SU-DHL-6 (cell line): ENCODE measurements around the gene PRKD2.
A peak's percentile ranks its signal among the peaks of the same experiment; 100 is the strongest.

Experiments used
- H2AFZ ChIP-seq: fragments of 200-600 bp; sonication (generic); 2 replicates; pipeline ENCODE4 v1.6.1; 2014; ENCODE audit warnings: low read depth, mild to moderate bottlenecking, moderate library complexity, mixed read lengths, antibody characterized with exemption, low read length; ENCODE audit not compliant: severe bottlenecking
- H3F3A ChIP-seq: fragments of 200-600 bp; shearing (Covaris generic); 2 replicates; pipeline ENCODE4 v1.6.0; 2016; ENCODE audit warnings: antibody characterized with exemption, mild to moderate bottlenecking; ENCODE audit not compliant: insufficient read depth
- H3K27ac ChIP-seq: fragments of 200-600 bp; sonication (generic); 2 replicates; pipeline ENCODE4 v1.5.1; 2016; ENCODE audit warnings: low read depth, mild to moderate bottlenecking, low read length, moderate library complexity, mixed read lengths
- H3K27me3 ChIP-seq: fragments of 200-600 bp; sonication (generic), shearing (Covaris generic); 2 replicates; pipeline ENCODE4 v1.6.0; 2014; ENCODE audit warnings: mild to moderate bottlenecking, low read length
- H3K36me3 ChIP-seq: fragments of 200-600 bp; sonication (generic); 2 replicates; pipeline ENCODE4 v1.6.1; 2014; ENCODE audit warnings: mild to moderate bottlenecking, low read length, mixed read lengths
- H3K4me2 ChIP-seq: fragments of 300-600, 200-600 bp; shearing (Covaris generic), sonication (generic); 2 replicates; pipeline ENCODE4 v1.6.0; 2014; ENCODE audit warnings: low read length, low read depth, mild to moderate bottlenecking; ENCODE audit not compliant: poor library complexity, severe bottlenecking
- H3K4me3 ChIP-seq: fragments of 200-600 bp; sonication (generic); 2 replicates; pipeline ENCODE4 v1.5.1; 2014; ENCODE audit warnings: antibody characterized with exemption, low read length, mild to moderate bottlenecking, mixed read lengths; ENCODE audit not compliant: insufficient read depth, poor library complexity, severe bottlenecking
- H3K79me2 ChIP-seq: fragments of 200-600 bp; sonication (generic); 2 replicates; pipeline ENCODE4 v1.6.1; 2014; ENCODE audit warnings: mild to moderate bottlenecking, low read length, moderate library complexity; ENCODE audit not compliant: insufficient read depth
- H3K9ac ChIP-seq: fragments of 200-600 bp; sonication (generic); 2 replicates; pipeline ENCODE4 v1.7.0; 2014; ENCODE audit warnings: mild to moderate bottlenecking, low read length
- H3K9me2 ChIP-seq: fragments of 200-600 bp; sonication (generic); replicated peaks from 2 replicates; pipeline ENCODE4 v1.6.1; 2014; ENCODE audit warnings: low read length; ENCODE audit not compliant: insufficient read depth
- H3K9me3 ChIP-seq: fragments of 200-600 bp; sonication (generic); 2 replicates; pipeline ENCODE4 v1.6.1; 2014; ENCODE audit warnings: low read length, mixed read lengths; ENCODE audit not compliant: insufficient read depth
- H4K20me1 ChIP-seq: fragments of 200-600 bp; sonication (generic); 2 replicates; pipeline ENCODE4 v1.6.1; 2014; ENCODE audit warnings: low read depth, mild to moderate bottlenecking, antibody characterized with exemption, low read length, moderate library complexity, mixed read lengths
- EZH2phosphoT487 ChIP-seq: fragments of 200-600 bp; sonication (generic), shearing (Covaris generic); conservative IDR thresholded peaks from 2 replicates; pipeline ENCODE4 v1.6.1; 2018; ENCODE audit warnings: mild to moderate bottlenecking, antibody characterized with exemption, low read length, moderate library complexity, mixed read lengths
- TF ChIP-seq, protein P1 (sequence below): fragments of 200-600 bp; sonication (generic); IDR thresholded peaks from one replicate; pipeline ENCODE4 v1.5.1; 2017; ENCODE audit warnings: antibody characterized with exemption, mild to moderate bottlenecking, low read length, moderate library complexity; ENCODE audit not compliant: insufficient read depth, poor library complexity, severe bottlenecking

The PRKD2 gene

GRCh38 chr19:46659151-46660007, 57.5 kb downstream of the PRKD2 start:
- Histone ChIP-seq H3F3A (peaks cover 4% of the 10 kb centered on the region), H3K79me2 (no peaks in the 10 kb centered on the region), H3K9ac (no peak overlapping the region), H2AFZ (no peak overlapping the region), H4K20me1 (no peaks in the 10 kb centered on the region), H3K27me3 (no peaks in the 10 kb centered on the region), H3K9me3 (no peaks in the 10 kb centered on the region), H3K4me3 (no peak overlapping the region), H3K4me2 (peak overlapping the region; percentile 62), H3K27ac (no peak overlapping the region), H3K9me2 (no peaks in the 10 kb centered on the region), H3K36me3 (no peaks in the 10 kb centered on the region)
- TF ChIP-seq, protein P1, sequence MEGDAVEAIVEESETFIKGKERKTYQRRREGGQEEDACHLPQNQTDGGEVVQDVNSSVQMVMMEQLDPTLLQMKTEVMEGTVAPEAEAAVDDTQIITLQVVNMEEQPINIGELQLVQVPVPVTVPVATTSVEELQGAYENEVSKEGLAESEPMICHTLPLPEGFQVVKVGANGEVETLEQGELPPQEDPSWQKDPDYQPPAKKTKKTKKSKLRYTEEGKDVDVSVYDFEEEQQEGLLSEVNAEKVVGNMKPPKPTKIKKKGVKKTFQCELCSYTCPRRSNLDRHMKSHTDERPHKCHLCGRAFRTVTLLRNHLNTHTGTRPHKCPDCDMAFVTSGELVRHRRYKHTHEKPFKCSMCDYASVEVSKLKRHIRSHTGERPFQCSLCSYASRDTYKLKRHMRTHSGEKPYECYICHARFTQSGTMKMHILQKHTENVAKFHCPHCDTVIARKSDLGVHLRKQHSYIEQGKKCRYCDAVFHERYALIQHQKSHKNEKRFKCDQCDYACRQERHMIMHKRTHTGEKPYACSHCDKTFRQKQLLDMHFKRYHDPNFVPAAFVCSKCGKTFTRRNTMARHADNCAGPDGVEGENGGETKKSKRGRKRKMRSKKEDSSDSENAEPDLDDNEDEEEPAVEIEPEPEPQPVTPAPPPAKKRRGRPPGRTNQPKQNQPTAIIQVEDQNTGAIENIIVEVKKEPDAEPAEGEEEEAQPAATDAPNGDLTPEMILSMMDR = no peak

DNA sequence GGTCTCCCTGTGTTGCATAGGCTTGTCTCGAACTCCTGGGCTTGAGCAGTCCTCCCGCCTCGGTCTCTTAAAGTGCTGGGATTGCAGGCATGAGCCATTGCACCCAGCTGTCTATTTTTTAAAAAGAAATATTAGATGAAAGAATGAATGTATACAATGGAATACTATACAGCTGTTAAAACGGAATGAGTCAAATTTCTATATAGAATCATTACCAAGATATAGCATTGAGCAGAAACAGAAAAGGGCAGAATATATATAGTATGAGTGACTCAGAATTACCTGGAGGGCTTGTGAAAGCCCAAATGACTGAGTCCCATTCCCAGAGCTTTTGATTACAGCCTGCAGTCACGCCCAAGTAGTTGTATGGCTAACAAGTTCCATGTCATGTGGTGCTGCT, 60.4 kb downstream of the PRKD2 start:
- H3K4me2 ChIP-seq = no peak overlapping the region
- H2AFZ ChIP-seq = no peak overlapping the region
- no peaks in the 10 kb centered on the region for H3K36me3 ChIP-seq
- no peaks in the 10 kb centered on the region for H3F3A ChIP-seq
- no peaks in the 10 kb centered on the region for H3K9me2 ChIP-seq
- H3K9ac ChIP-seq = no peak overlapping the region
- no peaks in the 10 kb centered on the region for H4K20me1 ChIP-seq
- no peaks in the 10 kb centered on the region for H3K9me3 ChIP-seq
- no peak overlapping the region for H3K4me3 ChIP-seq
- no peak overlapping the region for H3K27ac ChIP-seq
- no peaks in the 10 kb centered on the region for H3K79me2 ChIP-seq
- no peak for TF ChIP-seq EZH2phosphoT487
- H3K27me3 ChIP-seq = no peaks in the 10 kb centered on the region

DNA sequence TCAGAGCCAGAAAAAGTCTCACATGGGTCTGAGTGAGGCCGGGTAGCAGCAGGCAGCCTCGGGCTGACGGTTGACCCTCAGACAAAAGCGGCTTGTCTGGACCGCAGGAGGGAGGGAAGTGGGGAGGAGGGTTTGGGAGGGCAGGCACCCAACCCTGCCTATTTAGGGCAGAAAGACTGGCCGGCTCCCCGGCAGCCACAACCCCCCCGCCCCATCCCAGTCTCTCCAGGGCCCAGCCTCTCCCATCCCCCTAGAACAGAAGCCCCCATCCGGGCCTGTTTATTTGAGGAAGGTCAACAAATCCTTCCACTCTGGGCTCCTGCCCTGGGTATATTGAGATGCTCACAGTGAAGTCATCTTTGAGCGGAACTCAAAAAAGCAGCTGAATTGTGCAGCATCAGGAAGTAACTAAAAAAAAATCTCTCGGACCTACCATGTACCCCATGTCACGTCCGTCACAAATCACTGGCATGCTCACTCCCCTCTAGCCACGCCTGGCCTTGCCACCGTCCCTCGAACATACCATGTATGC, 62.2 kb downstream of the PRKD2 start:
- H3F3A ChIP-seq = no peaks in the 10 kb centered on the region
- H4K20me1 ChIP-seq = no peaks in the 10 kb centered on the region
- H3K9me2 ChIP-seq = no peaks in the 10 kb centered on the region
- no peaks in the 10 kb centered on the region for H3K27me3 ChIP-seq
- no peak overlapping the region for H3K4me3 ChIP-seq
- no peak overlapping the region for H2AFZ ChIP-seq
- no peaks in the 10 kb centered on the region for H3K9me3 ChIP-seq
- no peaks in the 10 kb centered on the region for H3K79me2 ChIP-seq
- no peak overlapping the region for H3K4me2 ChIP-seq
- no peak overlapping the region for H3K9ac ChIP-seq
- TF ChIP-seq EZH2phosphoT487 = no peak
- TF ChIP-seq, protein P1 = no peak
- H3K27ac ChIP-seq = no peak overlapping the region
- no peaks in the 10 kb centered on the region for H3K36me3 ChIP-seq

DNA sequence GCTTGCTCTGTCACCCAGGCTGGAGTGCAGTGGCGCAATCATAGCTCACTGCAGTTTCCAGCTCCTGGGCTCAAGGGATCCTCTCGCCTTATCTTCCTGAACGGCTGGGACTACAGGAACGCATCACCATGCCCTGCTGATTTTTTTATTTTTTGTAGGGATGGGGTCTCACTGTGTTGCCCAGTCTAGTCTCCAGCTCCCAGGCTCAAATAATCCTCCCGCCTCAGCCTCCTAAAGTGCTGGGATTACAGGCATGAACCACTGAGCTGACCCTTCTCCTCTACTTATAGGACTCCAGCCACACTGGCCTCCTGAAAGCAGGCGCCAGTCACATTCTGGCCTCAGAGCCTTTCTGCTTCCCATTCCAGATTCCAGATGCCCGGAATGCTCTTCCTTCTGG, 66.5 kb downstream of the PRKD2 start:
- Histone ChIP-seq H3K4me3 (no peak overlapping the region), H3K27me3 (no peaks in the 10 kb centered on the region), H2AFZ (no peak overlapping the region), H3K79me2 (no peaks in the 10 kb centered on the region), H3K27ac (no peak overlapping the region), H3K9ac (no peak overlapping the region), H3K9me3 (no peaks in the 10 kb centered on the region), H3F3A (no peaks in the 10 kb centered on the region), H4K20me1 (no peaks in the 10 kb centered on the region), H3K9me2 (no peaks in the 10 kb centered on the region), H3K4me2 (no peak overlapping the region), H3K36me3 (no peaks in the 10 kb centered on the region)
- TF ChIP-seq, protein P1 = no peak
- TF ChIP-seq EZH2phosphoT487 = no peak
